OCI-LY1 (cell line): ENCODE measurements around the gene PITPNM3.
"Not testable (repeated sequence)": the region's sequence is repeated elsewhere in the genome, so short reads cannot be mapped to it uniquely, and the experiment has no call there.

Experiments
- H2AFZ ChIP-seq: fragments of 200-600 bp; sonication (generic), shearing (Covaris generic); 2 replicates; pipeline ENCODE4 v1.6.0; 2014; ENCODE audit warnings: antibody characterized with exemption, mild to moderate bottlenecking, low read length
- H3F3A ChIP-seq: fragments of 200-600 bp; sonication (generic), shearing (Covaris generic); 2 replicates; pipeline ENCODE4 v1.6.0; 2014; ENCODE audit warnings: mild to moderate bottlenecking, antibody characterized with exemption, low read length, moderate library complexity; ENCODE audit not compliant: insufficient read depth
- H3K27ac ChIP-seq: fragments of 200-600 bp; sonication (generic); 2 replicates; pipeline ENCODE4 v1.5.1; 2014; ENCODE audit warnings: low read length, mixed run types, mild to moderate bottlenecking, low read depth; ENCODE audit not compliant: poor library complexity, severe bottlenecking
- H3K27me3 ChIP-seq: fragments of 200-600 bp; sonication (generic); 2 replicates; pipeline ENCODE4 v1.6.0; 2014; ENCODE audit warnings: antibody characterized with exemption, mild to moderate bottlenecking, low read length, moderate library complexity; ENCODE audit not compliant: insufficient read depth
- H3K36me3 ChIP-seq: fragments of 200-600 bp; sonication (generic); 2 replicates; pipeline ENCODE4 v1.6.1; 2014; ENCODE audit warnings: mild to moderate bottlenecking, antibody characterized with exemption, low read length, moderate library complexity, mixed read lengths; ENCODE audit not compliant: insufficient read depth
- H3K4me1 ChIP-seq: fragments of 200-600 bp; sonication (generic); 2 replicates; pipeline ENCODE4 v1.5.1; 2014; ENCODE audit warnings: mild to moderate bottlenecking, low read length, moderate library complexity; ENCODE audit not compliant: insufficient read depth, severe bottlenecking
- H3K4me2 ChIP-seq: fragments of 200-600 bp; sonication (generic), shearing (Covaris generic); 2 replicates; pipeline ENCODE4 v1.6.1; 2014; ENCODE audit warnings: low read length
- H3K4me3 ChIP-seq: fragments of 200-600 bp; sonication (generic); 2 replicates; pipeline ENCODE4 v1.5.1; 2014; ENCODE audit warnings: low read length, low read depth, mild to moderate bottlenecking, mixed read lengths; ENCODE audit not compliant: poor library complexity, severe bottlenecking
- H3K79me2 ChIP-seq: fragments of 200-600 bp; shearing (Covaris generic); 2 replicates; pipeline ENCODE4 v1.6.1; 2016; ENCODE audit warnings: mixed run types, low read length, mixed read lengths; ENCODE audit not compliant: insufficient read depth
- H3K9ac ChIP-seq: fragments of 200-600 bp; sonication (generic), shearing (Covaris generic); 2 replicates; pipeline ENCODE4 v1.6.1; 2014; ENCODE audit warnings: mild to moderate bottlenecking, low read length, mixed read lengths
- H3K9me2 ChIP-seq: fragments of 200-600 bp; sonication (generic), shearing (Covaris generic); 2 replicates; pipeline ENCODE4 v1.6.1; 2014; ENCODE audit warnings: low read depth, mild to moderate bottlenecking, low read length, mixed read lengths
- H3K9me3 ChIP-seq: fragments of 200-600 bp; shearing (Covaris generic); 2 replicates; pipeline ENCODE4 v1.6.1; 2014; ENCODE audit warnings: low read length, mixed read lengths
- H4K20me1 ChIP-seq: fragments of 200-600 bp; sonication (generic), shearing (Covaris generic); 2 replicates; pipeline ENCODE4 v1.6.0; 2016; ENCODE audit warnings: mild to moderate bottlenecking, low read length; ENCODE audit not compliant: insufficient read depth
- EZH2 ChIP-seq: fragments of 200-600 bp; sonication (generic), shearing (Covaris generic); IDR thresholded peaks from 2 replicates; pipeline ENCODE4 v1.8.0; 2017; ENCODE audit warnings: borderline replicate concordance, mixed run types, mild to moderate bottlenecking, antibody characterized with exemption, low read length, moderate library complexity, mixed read lengths
- TF ChIP-seq, protein P1 (sequence below): fragments of 200-600 bp; sonication (generic), shearing (Covaris generic); IDR thresholded peaks from 2 replicates; pipeline ENCODE4 v1.5.1; 2017; ENCODE audit warnings: mild to moderate bottlenecking, antibody characterized with exemption, low read length, moderate library complexity, mixed read lengths

Gene PITPNM3

DNA sequence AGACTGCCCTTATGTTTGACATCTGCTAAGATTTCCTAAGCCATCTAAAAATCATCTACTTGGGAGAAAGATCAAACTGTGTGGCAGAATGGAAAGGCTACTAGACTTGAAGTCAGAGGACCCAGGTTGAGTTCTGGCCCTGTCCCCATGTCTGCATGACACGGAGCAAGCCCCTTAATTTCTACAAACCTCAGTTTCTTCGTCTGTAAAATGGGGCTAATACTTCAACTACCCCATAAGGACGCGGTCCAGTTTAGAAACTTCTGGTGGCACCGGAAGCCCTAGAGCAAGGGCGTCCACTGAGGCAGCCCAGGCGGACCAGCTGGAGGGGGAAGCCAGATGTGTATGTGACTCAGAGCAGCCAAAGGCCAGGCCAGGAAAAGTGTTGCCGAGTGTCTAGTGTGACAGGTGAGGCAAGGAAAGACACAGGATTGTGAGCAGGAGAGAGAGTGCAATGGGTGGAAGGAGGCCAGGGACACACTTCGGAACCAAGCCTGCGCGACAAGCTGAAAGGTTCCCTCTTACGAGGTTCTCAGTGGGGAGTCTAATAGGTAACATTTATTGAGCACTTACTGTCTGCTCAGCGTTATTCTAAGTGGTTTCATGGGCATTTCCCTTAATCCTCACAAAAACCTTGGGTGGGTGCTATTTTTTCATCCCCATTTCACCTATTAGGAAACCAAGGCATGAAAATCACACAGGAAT lies 17.8 kb upstream of the PITPNM3 start:
- no peaks in the 10 kb centered on the region for H3K9me2 ChIP-seq
- peaks cover 9% of the 10 kb centered on the region for H3K4me1 ChIP-seq
- H2AFZ ChIP-seq: no peak overlapping the region
- no peaks in the 10 kb centered on the region; the same call in 1 of the 2 replicates for H3K36me3 ChIP-seq
- no peaks in the 10 kb centered on the region for H4K20me1 ChIP-seq
- TF ChIP-seq, protein P1, sequence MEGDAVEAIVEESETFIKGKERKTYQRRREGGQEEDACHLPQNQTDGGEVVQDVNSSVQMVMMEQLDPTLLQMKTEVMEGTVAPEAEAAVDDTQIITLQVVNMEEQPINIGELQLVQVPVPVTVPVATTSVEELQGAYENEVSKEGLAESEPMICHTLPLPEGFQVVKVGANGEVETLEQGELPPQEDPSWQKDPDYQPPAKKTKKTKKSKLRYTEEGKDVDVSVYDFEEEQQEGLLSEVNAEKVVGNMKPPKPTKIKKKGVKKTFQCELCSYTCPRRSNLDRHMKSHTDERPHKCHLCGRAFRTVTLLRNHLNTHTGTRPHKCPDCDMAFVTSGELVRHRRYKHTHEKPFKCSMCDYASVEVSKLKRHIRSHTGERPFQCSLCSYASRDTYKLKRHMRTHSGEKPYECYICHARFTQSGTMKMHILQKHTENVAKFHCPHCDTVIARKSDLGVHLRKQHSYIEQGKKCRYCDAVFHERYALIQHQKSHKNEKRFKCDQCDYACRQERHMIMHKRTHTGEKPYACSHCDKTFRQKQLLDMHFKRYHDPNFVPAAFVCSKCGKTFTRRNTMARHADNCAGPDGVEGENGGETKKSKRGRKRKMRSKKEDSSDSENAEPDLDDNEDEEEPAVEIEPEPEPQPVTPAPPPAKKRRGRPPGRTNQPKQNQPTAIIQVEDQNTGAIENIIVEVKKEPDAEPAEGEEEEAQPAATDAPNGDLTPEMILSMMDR: no peak
- no peak for TF ChIP-seq EZH2
- H3K27ac ChIP-seq: no peak overlapping the region
- H3K79me2 ChIP-seq: no peaks in the 10 kb centered on the region
- no peak overlapping the region for H3K9ac ChIP-seq
- H3K9me3 ChIP-seq: no peaks in the 10 kb centered on the region
- H3K4me2 ChIP-seq: no peak overlapping the region
- no peak overlapping the region for H3K4me3 ChIP-seq
- no peaks in the 10 kb centered on the region for H3F3A ChIP-seq
- H3K27me3 ChIP-seq: 0 out of 2 replicates have a peak, but pooled peaks cover 4% of the 10 kb centered on the region

DNA sequence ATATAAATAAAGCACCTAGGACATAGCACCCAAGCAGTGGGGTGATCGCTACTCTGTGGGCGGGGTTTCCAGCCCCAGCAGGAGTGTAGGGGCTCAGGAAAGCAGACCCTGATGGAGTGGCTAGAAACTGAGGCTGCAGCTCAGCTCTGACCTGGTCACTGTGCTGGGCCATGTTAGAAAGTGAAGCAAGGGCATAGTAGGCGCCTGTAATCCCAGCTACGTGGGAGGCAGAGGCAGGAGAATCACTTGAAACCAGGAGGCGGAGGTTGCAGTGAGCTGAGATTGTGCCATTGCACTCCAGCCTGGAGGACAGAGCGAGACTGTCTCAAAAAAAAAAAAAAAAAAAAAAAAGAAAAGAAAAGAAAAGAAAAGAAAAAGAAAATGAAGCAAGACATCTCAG lies 17.1 kb upstream of the PITPNM3 start:
- not testable (repeated sequence) for H3K4me2 ChIP-seq, H3K36me3 ChIP-seq, H3K27ac ChIP-seq

DNA sequence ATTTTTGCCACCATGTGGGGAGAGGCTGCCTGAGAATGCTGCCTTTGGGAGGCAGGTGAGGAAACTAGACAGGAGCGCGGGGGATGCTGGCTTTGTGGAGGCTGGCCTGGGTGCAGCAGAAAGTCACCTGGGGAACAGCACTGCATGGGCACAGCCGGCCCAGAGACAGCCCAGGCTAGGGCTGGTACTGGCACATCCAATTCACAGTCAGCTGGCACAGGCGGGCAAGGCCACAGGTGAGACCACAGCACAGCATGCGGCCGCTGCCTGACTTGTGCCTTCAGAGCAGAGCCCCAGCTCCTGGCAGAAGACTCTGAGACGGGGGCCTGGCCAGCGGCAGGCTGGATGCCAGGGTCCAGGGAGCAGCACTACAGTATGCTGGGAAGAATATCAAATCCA lies 16.6 kb upstream of the PITPNM3 start:
- H3K27ac ChIP-seq: no peak overlapping the region
- H3K9me2 ChIP-seq: no peaks in the 10 kb centered on the region
- H3F3A ChIP-seq: no peaks in the 10 kb centered on the region
- peaks cover 9% of the 10 kb centered on the region for H3K4me1 ChIP-seq
- H2AFZ ChIP-seq: no peak overlapping the region
- 0 out of 2 replicates have a peak, but pooled peaks cover 4% of the 10 kb centered on the region for H3K27me3 ChIP-seq
- H3K36me3 ChIP-seq: no peaks in the 10 kb centered on the region; the same call in 1 of the 2 replicates
- H4K20me1 ChIP-seq: no peaks in the 10 kb centered on the region
- TF ChIP-seq, protein P1: no peak
- TF ChIP-seq EZH2: no peak
- H3K4me2 ChIP-seq: no peak overlapping the region
- no peak overlapping the region for H3K9ac ChIP-seq
- H3K4me3 ChIP-seq: no peak overlapping the region
- H3K79me2 ChIP-seq: no peaks in the 10 kb centered on the region
- no peaks in the 10 kb centered on the region for H3K9me3 ChIP-seq

More for the DNA sequence above, 17.1 kb upstream of the PITPNM3 start:
- H3F3A ChIP-seq, H2AFZ ChIP-seq, H3K9me2 ChIP-seq, H4K20me1 ChIP-seq, H3K27me3 ChIP-seq, H3K9ac ChIP-seq, H3K4me1 ChIP-seq, H3K4me3 ChIP-seq, H3K9me3 ChIP-seq, H3K79me2 ChIP-seq: not testable (repeated sequence)

DNA sequence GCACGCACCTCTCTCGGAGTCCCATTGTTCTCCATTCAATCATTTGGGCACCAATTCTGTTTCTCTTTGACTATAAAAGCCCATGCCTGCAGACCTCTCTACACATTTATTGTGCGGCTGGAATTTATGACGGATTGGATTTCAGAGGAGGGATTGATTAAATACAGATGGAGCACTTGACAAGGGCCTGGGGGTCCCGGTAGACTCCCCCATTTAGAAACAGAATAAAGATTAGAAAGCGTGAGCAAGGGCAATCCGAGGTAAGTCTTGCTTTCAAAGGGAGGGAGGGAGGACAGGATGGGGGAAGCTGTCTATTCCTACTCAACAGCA lies 15.1 kb upstream of the PITPNM3 start:
- H3K9me2 ChIP-seq: no peaks in the 10 kb centered on the region
- no peak overlapping the region for H3K9ac ChIP-seq

More for the DNA sequence above, 15.1 kb upstream of the PITPNM3 start:
- H3K36me3 ChIP-seq: no peaks in the 10 kb centered on the region
- H3K9me3 ChIP-seq: no peaks in the 10 kb centered on the region
- no peaks in the 10 kb centered on the region for H3K79me2 ChIP-seq
- TF ChIP-seq, protein P1: no peak
- TF ChIP-seq EZH2: no peak
- H3K27ac ChIP-seq: no peak overlapping the region
- no peaks in the 10 kb centered on the region for H4K20me1 ChIP-seq
- 0 out of 2 replicates have a peak, but pooled peaks cover 4% of the 10 kb centered on the region for H3K27me3 ChIP-seq
- no peaks in the 10 kb centered on the region for H3F3A ChIP-seq
- H3K4me1 ChIP-seq: peaks cover 9% of the 10 kb centered on the region
- H2AFZ ChIP-seq: no peak overlapping the region
- no peak overlapping the region for H3K4me2 ChIP-seq
- no peak overlapping the region for H3K4me3 ChIP-seq
